Iris pigment epithelial cell (primary cell): ENCODE results near the gene ZNF207.
"Not testable (repeated sequence)": the region's sequence is repeated elsewhere in the genome, so short reads cannot be mapped to it uniquely, and the experiment has no call there.

ENCODE experiments used
- DNase-seq: peaks from one replicate; pipeline ENCODE4 v3.0.0-alpha.2; 2011; ENCODE audit warnings: low read depth

Gene ZNF207

DNA sequence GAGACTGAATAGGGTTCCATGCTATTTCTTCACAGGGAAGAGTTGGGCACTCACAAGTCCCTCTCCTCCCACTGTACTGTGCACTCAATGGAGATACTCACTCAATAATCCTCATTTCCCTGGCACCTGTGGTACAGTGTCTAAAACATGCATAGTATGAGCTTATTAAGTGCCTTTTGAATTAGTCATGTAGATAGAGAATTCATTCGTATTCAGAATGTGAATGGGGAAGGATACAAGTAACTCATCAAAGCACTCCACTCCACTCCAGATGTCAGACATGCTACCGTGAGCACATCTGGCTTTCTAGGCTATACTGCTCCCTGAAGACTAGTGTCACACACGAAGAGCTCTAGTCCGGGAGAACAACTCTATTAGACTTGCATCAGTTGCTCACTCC lies 14.3 kb upstream of the ZNF207 start:
- peak; percentile 88 for DNase-seq

DNA sequence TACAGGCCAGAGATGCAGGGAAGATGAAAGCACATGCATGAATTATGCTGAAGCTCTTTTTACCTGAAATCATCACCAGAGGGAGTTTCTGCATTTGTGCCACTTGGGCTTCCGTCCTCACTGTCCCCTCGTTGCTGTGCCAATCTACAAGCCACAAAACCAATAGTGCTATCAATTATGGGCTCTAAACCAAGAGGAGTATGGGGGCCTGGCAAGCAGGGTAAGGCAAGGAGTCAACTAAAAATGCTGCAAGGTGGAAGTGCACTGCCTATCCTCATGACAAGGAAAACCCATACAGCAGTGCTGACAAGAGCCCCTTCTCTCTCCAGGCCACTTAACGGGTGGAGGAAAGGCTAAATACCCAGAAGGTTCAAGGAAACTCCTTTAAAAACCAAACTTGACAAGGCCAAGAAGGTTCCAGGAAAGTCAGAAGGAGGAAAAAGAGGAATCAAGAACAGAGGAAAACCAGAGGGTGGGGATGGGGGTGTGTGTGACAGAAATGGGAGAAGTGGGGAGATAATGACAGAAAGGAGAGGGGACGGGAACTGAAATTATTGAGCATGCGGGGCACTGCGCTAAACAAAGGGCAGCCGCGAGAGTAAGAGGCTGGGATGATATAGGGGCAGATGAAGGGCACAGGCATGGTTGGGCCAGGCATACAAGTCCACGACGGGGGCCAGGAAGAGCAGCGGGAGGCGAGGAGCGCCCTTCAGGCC lies 8.7 kb upstream of the ZNF207 start:
- DNase-seq, result peak; percentile 16

DNA sequence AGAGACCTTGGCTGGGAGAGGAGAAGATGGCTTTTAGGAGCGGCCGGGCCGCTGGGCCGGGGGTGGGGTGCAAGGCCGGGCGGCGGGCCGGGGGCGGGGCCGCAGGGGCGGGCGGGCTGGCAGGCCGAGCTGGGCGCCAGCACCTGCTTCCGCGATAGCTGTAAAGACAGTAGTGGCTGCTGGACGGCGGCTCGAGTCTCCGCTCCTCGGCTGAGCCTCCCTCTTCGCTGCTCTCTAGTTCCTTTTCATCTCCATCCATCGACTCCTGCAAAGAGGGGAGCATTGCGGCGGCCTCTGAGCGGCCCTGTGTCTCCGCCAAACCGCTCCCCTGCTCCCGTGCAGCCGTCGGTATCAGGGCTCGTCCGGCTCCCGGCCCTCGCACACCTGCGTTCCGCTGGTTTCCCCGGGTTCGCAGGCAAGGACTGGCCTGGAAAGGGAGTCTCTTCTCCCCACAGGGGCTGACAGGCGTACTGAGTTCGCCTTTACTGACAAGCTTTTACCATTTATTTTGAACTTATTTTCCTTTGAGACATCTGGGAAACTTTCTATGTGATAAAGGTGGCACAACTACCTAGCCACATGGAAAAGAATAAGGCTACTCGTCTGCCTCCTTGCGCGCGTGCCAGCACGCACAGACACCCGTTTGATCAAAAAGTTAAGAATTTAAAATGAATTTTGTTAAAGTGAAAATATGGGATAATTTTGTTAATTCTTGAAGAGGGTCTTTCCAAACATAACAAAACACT lies 7.9 kb upstream of the ZNF207 start, which contains the start of gene C17orf75:
TSS of gene C17orf75 (minus strand) at position 317 of the 746 bp plus-strand sequence. CDS start at position 283, 34 bp downstream.
- peak; percentile 78 for DNase-seq

DNA sequence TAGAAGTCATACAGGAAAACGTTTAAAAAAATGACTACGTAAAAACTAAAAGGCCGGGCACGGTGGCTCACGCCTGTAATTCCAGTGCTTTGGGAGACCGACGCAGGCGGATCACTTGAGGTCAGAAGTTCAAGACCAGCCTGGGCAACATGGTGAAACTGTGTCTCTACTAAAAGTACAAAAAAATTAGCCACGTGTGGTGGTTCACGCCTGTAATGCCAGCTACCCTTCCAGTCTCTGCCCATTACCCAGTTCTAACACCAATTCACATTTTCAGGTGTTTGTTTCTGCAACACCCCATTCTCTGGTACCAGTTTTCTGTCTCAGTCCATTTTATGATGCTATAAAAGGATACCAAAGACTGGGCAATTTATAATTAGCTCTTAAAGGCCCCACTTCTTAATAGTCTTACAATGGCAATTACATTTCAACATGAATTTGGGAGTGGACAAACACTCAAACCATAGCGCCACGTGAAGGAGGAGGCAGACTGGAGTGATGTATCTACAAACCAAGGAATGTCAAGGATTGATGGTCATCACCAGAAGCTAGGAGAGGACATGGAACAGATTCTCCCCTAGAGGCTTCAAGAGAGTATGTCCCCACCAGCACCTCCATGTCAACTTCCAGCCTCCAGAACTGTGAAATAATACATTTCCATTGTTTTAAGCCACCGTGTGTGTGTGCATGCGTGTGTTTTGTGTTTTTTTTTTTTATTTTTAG lies 7.2 kb upstream of the ZNF207 start:
- no peak for DNase-seq

DNA sequence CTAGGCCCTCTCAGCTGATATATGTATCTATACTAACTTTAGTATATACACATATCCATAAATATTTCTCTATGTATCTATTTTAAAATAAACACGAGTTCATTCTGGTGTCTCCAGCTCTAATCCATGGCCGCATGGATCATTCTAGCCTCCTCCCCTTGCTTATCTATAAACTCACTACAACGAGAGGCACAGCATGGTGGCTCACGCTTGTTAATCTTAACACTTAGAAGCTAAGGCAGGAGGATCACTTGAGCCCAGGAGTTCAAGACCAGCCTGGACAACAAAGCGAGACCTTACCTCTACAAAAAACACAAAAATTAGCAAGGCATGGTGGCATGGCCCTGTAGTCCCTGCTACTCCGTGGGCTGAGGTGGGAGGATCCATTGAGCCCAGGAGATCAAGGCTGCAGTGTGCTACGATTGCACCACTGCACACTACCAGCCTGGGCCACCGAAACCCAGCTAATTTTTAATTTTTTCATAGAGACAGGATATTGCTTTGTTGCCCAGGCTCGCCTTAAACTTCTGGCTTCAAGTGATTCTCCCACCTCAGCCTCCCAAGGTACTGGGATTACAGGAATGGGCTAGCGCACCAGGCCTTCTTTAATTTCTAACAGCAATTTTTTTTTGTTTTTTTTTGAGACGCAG lies 3.9 kb upstream of the ZNF207 start:
- no peak for DNase-seq

DNA sequence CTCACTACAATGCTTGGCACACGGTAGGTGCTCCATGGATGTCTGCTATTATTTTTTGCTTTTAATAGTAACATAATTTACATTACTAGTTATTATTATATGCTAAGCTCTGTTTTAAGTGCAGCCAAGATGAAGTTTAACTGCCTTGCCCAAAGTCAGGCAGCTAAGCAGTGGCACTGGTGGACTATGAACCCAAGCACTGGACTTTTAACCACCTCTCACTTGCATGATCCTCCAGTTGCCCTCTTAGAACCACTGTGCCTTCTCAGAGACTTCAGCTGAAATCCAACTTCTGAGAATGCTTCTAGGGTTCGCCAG lies 1.5 kb upstream of the ZNF207 start:
- DNase-seq, result no peak

DNA sequence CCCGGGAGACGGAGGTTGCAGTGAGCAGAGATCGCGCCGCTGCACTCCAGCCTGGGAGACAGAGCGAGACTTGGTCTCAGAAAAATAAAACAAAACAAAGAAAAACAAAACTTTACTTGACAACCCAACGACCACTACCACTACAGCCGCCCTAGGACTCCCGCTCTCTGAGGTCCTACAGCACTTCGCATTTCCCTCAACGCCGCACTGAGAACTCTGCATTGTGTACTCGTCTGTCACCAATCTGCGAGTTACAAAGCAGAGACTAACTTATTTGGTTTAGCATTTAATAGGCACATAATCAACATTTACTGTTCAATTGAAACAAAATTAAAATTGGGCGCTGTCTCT lies 479 bp upstream of the ZNF207 start:
- peak; percentile 15 for DNase-seq

DNA sequence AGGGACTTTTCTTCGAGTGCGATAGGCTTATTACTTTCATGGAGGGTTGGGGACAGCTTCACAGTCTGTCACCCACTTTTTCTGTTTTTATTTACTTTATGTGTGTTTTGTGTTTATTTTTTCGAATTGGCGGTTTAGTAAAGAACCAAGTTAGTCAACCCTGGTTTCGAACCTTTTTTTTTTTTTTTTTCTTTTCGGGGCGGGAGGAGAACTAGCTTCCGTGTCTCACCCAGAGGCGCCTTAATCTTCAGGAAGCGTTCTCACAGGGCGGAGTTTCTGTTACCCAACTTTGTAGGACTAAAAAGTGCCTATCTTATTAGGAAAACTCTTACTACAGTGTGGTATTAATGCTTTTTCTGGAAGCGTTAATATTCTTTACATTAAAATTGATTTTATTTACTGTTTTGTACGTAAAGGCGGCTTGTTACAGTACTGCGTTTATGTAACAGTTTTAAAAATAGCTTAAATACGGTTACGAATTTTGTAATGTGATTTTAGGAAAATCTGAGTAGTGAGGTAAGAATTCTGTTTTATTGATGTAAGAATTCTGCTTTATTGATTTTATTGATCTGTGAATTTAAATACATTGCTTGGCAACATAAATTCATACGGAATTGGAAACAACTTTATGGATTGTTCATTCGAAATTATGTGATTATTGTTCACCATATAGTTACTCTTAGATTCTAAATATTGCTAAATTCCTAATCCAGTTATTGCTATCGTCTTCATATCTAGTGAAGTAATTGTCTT lies 885 bp downstream of the ZNF207 start:
- peak; percentile 76 for DNase-seq

DNA sequence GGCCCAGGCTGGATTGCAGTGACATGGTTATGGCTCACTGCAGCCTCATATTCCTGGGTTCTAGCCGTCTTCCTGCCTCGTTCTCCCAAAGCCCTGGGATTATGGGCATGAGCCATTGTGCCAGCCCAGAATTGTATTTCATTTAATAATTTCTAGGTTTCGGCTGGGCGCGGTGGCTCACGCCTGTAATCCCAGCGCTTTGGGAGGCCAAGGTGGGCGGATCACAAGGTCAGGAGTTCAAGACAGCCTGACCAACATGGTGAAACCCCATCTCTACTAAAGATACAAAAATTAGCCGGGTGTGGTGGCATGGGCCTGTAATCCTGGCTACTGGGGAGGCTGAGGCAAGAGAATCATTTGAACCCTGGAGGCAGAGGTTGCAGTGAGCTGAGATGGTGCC lies 2.8 kb downstream of the ZNF207 start:
- DNase-seq, result not testable (repeated sequence)

DNA sequence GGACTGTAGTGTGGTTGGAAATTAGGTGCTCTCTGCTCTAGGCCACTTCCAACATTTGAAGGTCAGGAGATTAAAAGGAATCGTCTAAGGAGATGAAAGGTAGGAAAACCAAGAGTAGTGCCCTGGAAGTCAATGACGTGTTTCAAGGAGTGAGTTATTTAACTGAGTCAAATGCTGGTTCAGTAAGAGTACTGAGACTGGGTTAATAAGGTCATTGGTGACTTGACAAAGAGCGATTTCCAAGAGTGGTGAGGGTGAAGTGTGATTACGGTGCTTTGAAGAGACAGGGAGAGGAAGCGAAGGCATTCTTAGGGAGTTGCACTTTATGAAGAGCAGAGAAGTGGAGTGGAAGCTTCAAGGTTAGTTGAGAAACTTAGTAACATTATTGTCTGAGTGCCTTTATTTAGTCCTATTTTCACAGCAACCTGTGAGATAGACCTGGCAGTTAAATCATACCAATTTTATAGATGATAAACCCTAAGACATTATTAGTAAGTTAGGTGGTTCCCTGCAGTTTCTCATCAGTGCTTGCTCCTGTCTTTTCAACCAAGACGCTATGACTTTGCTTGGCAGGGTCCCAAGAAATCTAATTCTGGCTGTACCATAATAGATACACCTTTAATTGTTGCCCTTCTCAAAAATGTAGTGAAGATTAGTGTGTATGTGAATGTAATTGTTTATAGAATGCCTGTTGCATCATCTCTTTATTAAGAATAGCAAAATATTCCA lies 5.9 kb downstream of the ZNF207 start:
- DNase-seq, result peak; percentile 16

DNA sequence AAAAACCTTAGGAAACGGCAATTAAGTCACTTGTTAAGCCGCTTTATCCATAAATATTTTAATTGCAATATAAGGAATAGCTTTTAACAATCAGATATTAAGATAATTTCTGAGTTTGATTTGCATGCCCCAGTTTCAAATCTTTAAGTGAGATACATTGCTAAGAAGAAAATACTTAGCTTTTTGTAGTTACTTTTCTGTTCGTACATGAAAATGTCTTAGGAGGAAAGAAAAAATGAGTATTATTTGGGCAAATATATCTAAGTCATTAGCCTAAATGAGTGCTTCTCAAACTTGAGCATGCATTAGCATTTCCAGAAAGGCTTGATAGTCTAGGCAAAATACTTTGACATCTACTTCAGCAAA lies 6.4 kb downstream of the ZNF207 start:
- no peak for DNase-seq

DNA sequence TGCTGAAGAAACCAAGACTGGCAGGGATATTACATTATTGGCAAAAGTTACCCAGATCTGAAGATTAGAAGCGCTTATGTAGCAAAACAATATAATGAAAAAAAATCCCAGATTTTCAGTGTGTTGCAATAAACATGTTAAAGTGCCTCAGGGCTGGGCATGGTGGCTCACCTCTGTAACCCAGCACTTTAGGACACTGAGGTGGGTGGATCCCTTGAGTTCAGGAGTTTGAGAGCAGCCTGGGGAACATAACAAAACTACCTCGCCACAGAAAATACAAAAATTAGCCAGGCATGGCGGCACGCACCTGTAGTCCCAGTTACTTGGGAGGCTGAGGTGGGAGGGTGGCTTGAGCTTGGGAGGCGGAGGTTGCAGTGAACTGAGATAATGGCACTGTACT lies 6.8 kb downstream of the ZNF207 start:
- no peak for DNase-seq

DNA sequence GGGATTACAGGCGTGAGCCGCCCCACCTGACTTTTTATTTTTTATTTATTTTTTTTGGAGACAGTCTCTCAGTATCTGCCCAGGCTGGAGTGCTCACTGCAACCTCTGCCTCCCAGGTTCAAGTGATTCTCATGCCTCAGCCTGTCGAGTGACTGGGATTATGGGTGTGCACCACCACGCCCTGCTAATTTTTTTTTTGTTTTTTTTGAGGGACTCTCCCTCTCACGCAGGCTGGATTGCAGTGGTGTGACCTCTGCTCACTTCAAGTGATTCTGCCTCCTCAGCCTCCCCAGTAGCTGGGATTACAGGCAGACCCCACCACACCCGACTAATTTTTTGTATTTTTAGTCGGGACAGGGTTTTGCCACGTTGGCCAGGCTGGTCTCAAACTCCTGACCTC lies 7.7 kb downstream of the ZNF207 start:
- no peak for DNase-seq

DNA sequence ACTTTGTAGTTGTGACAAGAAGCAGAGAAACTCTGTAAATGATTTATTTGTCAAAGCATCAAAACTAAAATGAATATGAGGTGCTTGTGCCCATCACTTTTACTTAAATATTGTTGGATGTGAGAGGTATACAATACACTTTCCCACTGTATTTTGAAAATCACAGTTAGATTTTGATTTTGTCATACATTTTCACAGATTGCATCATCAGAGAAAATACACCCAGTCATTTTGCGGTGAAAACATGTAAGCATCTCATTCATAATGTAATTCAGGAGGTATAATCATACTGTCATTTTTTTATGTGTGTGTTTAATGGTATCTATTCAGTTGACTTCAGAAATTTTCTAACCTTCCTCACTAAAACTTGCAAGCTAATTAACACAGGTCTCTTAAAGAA lies 11.3 kb downstream of the ZNF207 start:
- DNase-seq, result no peak

DNA sequence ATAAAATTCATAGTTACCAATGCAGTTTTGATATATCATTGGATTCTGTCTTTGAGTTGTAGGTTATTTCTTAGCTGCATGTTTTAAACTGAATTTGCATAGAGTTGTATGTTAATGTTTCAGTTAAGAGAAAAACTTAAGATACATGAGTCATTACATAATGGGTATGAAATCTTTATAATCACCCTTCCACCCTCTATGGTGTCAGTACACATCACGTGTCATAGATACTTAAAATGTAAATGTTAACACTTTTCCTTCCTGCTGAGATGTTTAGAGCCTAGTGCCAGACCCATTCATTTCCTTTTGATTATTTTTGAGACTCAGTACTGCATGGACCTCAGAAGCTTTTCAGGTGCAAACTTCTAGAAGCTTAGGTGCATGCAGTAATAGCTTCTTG lies 20.5 kb downstream of the ZNF207 start:
- no peak for DNase-seq

DNA sequence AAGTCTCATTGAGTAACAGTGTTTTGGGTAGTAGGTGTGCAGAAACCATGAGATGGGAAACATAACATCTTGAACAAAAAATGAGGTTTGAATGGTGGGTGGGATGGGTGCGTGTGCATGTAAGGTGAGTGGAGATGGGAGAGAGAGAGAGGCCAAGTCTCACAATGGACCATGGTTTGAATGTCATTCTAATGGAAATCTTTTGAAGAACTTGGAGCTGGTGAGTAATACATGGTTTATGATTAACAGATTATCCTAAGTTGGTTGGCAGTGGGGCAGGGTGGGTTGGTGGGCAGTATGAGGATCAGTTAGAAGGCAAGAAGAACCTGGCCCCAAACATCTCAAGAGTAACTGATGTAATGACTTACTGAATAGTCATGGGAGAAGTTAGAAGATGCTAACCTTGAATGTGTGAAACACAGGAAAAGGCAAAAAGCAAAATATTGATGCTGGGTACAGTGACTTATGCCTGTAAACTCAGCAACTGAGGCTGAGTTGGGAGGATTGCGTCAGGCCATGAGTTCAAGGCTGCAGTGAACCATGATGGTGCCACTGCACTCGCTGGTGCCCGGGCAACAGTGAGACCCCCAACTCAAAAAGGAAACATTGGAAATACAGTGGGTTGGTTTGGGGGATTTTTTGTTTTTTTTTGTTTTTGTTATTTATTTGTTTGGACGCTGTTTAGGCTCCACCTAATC lies 32.7 kb downstream of the ZNF207 start:
- no peak for DNase-seq

DNA sequence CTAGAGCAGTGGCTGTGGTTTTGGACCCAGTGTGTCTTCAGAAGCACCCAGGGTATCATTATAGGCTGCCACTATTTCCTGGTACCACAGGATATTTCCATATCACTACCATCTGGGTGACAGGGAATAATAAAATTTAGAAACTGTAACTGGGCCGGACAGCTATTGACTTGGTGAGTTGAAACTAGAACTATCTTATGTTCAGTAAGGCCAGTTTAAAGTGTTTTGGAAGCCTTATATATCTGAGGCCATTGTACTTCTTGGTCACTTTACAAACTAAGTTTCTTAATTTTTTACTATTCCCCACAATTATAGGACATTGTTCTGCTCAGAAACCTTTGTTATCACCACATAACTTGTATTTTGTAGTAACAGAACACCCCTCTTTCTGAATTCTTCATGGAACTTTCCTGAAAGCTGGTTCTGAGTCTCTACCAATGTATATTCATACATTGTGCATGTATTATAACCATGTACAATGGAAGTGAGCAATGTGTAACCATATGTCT lies 34.0 kb downstream of the ZNF207 start:
- no peak for DNase-seq

DNA sequence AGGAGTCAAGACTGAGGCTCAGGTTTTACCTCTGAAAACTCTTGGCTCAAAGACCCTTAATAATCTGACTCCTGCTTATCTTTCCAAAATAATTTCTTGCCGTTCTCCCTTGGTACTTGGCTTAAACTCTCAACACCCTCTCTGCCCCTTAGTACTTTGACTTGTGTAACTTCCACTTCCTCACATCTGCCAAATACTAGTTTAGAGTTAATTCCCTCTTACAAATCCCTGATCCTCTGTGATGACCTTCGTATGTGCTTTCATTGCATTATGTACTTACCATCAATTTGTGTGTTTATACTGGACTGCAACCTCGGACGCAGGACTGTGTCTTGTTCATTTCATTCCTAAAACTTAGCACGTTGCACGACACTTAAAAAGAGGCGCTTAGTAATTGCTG lies 35.2 kb downstream of the ZNF207 start:
- no peak for DNase-seq

DNA sequence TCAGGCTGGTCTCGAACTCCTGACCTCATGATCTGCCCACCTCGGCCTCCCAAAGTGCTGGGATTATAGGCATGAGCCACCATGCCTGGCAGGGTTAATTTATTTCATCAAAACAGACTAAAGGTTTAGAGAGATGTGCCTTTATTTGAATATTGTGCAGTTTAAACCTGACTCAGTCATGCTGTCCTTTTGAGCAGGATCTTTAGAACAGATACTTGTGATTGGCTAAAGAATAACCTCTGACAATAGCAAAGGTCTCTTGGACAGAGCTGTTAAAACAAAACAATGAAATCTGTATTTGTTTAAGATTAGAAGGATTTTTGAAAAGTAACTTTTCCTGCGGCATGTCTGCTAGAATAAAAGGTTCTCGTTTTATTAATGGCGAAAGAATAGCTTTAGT lies 36.0 kb downstream of the ZNF207 start:
- DNase-seq, result no peak

DNA sequence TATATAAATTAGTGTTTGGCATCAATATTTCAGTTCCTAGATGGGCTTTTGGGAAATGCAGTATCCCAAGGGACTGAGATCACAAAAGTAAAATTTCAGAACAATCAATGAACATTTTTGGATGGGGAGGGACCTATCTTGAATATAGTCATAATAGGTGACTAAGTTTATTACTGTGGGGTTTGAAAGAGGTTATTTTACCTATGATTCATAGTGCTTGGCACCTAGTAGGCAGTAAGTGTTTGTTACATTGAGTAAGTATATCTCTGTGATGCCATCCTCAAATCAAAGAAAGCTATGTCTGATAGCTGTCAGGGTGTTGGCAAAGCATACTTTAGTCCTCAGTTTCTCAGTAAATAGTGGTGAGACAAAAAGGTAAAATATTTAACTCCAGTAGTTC lies 36.9 kb downstream of the ZNF207 start:
- no peak for DNase-seq

DNA sequence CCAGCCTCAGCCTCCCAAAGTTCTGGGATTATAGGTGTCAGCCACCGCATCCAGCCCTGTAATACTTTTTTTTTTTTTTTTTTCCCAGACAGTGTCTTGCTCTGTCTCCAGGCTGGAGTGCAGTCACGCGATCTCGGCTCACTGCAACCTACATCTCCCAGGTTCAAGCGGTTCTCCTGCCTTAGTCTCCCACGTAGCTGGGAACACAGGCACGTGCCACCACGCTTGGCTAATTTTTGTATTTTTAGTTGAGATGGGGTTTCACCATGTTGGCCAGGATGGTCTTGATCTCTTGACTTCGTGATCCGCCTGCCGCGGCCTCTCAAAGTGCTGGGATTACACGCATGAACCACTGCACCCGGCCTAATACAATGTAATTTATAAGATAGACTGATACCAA lies 38.2 kb downstream of the ZNF207 start:
- not testable (repeated sequence) for DNase-seq
